ENCODE measurements around the gene TIPARP.
"Not testable (repeated sequence)": the region's sequence is repeated elsewhere in the genome, so short reads cannot be mapped to it uniquely, and the experiment has no call there.

TIPARP gene

GRCh38 chr3:156710429-156710828, 36.0 kb downstream of the TIPARP start:
- no CpG with 5 or more reads among the region's 1 CpG for WGBS, 2 donors (ENCODE audit: extremely low coverage in 2 of 2, insufficient read length in 2 of 2, insufficient replicate concordance in 1 of 2)
- no peaks in the 10 kb centered on the region for H3K9me3 ChIP-seq (replicated peaks in 1 of 2; ENCODE audit: control insufficient read depth in 2 of 2, insufficient read depth in 1 of 2, low read depth in 1 of 2, low read length in 2 of 2)
- H3K4me1 ChIP-seq (ENCODE audit: control insufficient read depth in 2 of 2, insufficient read depth in 1 of 2, low read depth in 1 of 2, low read length in 2 of 2) = no peaks in the 10 kb centered on the region
- no peak overlapping the region for H2BK15ac ChIP-seq (ENCODE audit: low read length)
- no peak overlapping the region for H2BK5ac ChIP-seq (ENCODE audit: low read length)
- peaks cover 0 to 28% of the 10 kb centered on the region in 2 donors for H3K36me3 ChIP-seq (replicated peaks in 1 of 2; ENCODE audit: control insufficient read depth in 2 of 2, insufficient read depth in 2 of 2, low read length in 2 of 2)
- H2BK12ac ChIP-seq (ENCODE audit: low read length) = no peak overlapping the region
- no peak overlapping the region for H4K91ac ChIP-seq (ENCODE audit: low read depth, low read length, poor library complexity)
- no peak overlapping the region for H4K8ac ChIP-seq (ENCODE audit: low read depth, low read length)
- H3K23ac ChIP-seq (ENCODE audit: low read depth, low read length, poor library complexity) = no peak overlapping the region
- H3K4me2 ChIP-seq (ENCODE audit: insufficient read depth, low read length, poor library complexity, severe bottlenecking) = no peak overlapping the region
- H3K79me1 ChIP-seq (ENCODE audit: low read depth, low read length) = no peaks in the 10 kb centered on the region
- H3K18ac ChIP-seq (ENCODE audit: low read length) = no peak overlapping the region
- H3K27ac ChIP-seq (replicated peaks; ENCODE audit: low read length) = no peak overlapping the region
- H3K27me3 ChIP-seq (ENCODE audit: control insufficient read depth in 3 of 3, insufficient read depth in 3 of 3, low read depth in 1 of 3, low read length in 3 of 3) = no peaks in the 10 kb centered on the region
- H2AK5ac ChIP-seq (ENCODE audit: low read depth, low read length) = no peak overlapping the region
- no peak overlapping the region for H3K4ac ChIP-seq (ENCODE audit: low read length)
- H2AFZ ChIP-seq (ENCODE audit: low read length) = no peak overlapping the region
- no peak overlapping the region for H3K14ac ChIP-seq (ENCODE audit: low read length)
- H2BK120ac ChIP-seq (ENCODE audit: low read depth, low read length) = no peak overlapping the region
- no peak overlapping the region for H3K4me3 ChIP-seq (ENCODE audit: low read length in 2 of 2)
- H3K9ac ChIP-seq (ENCODE audit: low read depth, low read length, poor library complexity) = no peak overlapping the region
- DNase-seq (ENCODE audit: low spot score) = no peak

GRCh38 chr3:156711113-156711512, 36.7 kb downstream of the TIPARP start:
- H2BK5ac ChIP-seq (ENCODE audit: low read length) = no peak overlapping the region
- no peak overlapping the region for H2BK15ac ChIP-seq (ENCODE audit: low read length)
- no peak overlapping the region for H3K23ac ChIP-seq (ENCODE audit: low read depth, low read length, poor library complexity)
- no CpG with 5 or more reads among the region's 1 CpG for WGBS, 2 donors (ENCODE audit: extremely low coverage in 2 of 2, insufficient read length in 2 of 2, insufficient replicate concordance in 1 of 2)
- H3K4me2 ChIP-seq (ENCODE audit: insufficient read depth, low read length, poor library complexity, severe bottlenecking) = no peak overlapping the region
- no peak overlapping the region for H2AK5ac ChIP-seq (ENCODE audit: low read depth, low read length)
- peaks cover 0 to 21% of the 10 kb centered on the region in 2 donors for H3K36me3 ChIP-seq (replicated peaks in 1 of 2; ENCODE audit: control insufficient read depth in 2 of 2, insufficient read depth in 2 of 2, low read length in 2 of 2)
- H3K9ac ChIP-seq (ENCODE audit: low read depth, low read length, poor library complexity) = no peak overlapping the region
- H3K27ac ChIP-seq (replicated peaks; ENCODE audit: low read length) = no peak overlapping the region
- H3K9me3 ChIP-seq (replicated peaks in 1 of 2; ENCODE audit: control insufficient read depth in 2 of 2, insufficient read depth in 1 of 2, low read depth in 1 of 2, low read length in 2 of 2) = no peaks in the 10 kb centered on the region
- no peak overlapping the region for H4K8ac ChIP-seq (ENCODE audit: low read depth, low read length)
- H3K4me3 ChIP-seq (ENCODE audit: low read length in 2 of 2) = no peak overlapping the region
- H2BK120ac ChIP-seq (ENCODE audit: low read depth, low read length) = no peak overlapping the region
- no peaks in the 10 kb centered on the region for H3K4me1 ChIP-seq (ENCODE audit: control insufficient read depth in 2 of 2, insufficient read depth in 1 of 2, low read depth in 1 of 2, low read length in 2 of 2)
- no peak overlapping the region for H2AFZ ChIP-seq (ENCODE audit: low read length)
- H3K14ac ChIP-seq (ENCODE audit: low read length) = no peak overlapping the region
- no peak overlapping the region for H2BK12ac ChIP-seq (ENCODE audit: low read length)
- no peak for DNase-seq (ENCODE audit: low spot score)
- H3K4ac ChIP-seq (ENCODE audit: low read length) = no peak overlapping the region
- H3K27me3 ChIP-seq (ENCODE audit: control insufficient read depth in 3 of 3, insufficient read depth in 3 of 3, low read depth in 1 of 3, low read length in 3 of 3) = no peaks in the 10 kb centered on the region
- H3K18ac ChIP-seq (ENCODE audit: low read length) = no peak overlapping the region
- H4K91ac ChIP-seq (ENCODE audit: low read depth, low read length, poor library complexity) = no peak overlapping the region
- H3K79me1 ChIP-seq (ENCODE audit: low read depth, low read length) = no peaks in the 10 kb centered on the region

GRCh38 chr3:156711944-156712343, 37.6 kb downstream of the TIPARP start:
- not testable (repeated sequence) for H2AFZ ChIP-seq (ENCODE audit: low read length); H2BK15ac ChIP-seq (ENCODE audit: low read length)
- H3K36me3 ChIP-seq (replicated peaks in 1 of 2; ENCODE audit: control insufficient read depth in 2 of 2, insufficient read depth in 2 of 2, low read length in 2 of 2) = peaks cover 0 to 13% of the 10 kb centered on the region in 2 donors

GRCh38 chr3:156716105-156716862, 41.9 kb downstream of the TIPARP start:
- DNase-seq (ENCODE audit: low spot score) = no peak
- no peak overlapping the region for H2BK12ac ChIP-seq (ENCODE audit: low read length)
- H3K27me3 ChIP-seq (ENCODE audit: control insufficient read depth in 3 of 3, insufficient read depth in 3 of 3, low read depth in 1 of 3, low read length in 3 of 3) = no peaks in the 10 kb centered on the region
- WGBS, 2 donors (ENCODE audit: extremely low coverage in 2 of 2, insufficient read length in 2 of 2, insufficient replicate concordance in 1 of 2) = no CpG with 5 or more reads among the region's 6 CpGs
- peaks cover 0 to 5% of the 10 kb centered on the region in 2 donors for H3K4me1 ChIP-seq (ENCODE audit: control insufficient read depth in 2 of 2, insufficient read depth in 1 of 2, low read depth in 1 of 2, low read length in 2 of 2)
- no peak overlapping the region for H3K23ac ChIP-seq (ENCODE audit: low read depth, low read length, poor library complexity)
- no peak overlapping the region for H3K27ac ChIP-seq (replicated peaks; ENCODE audit: low read length)
- no peak overlapping the region for H3K14ac ChIP-seq (ENCODE audit: low read length)
- H3K4me2 ChIP-seq (ENCODE audit: insufficient read depth, low read length, poor library complexity, severe bottlenecking) = no peak overlapping the region
- H2AK5ac ChIP-seq (ENCODE audit: low read depth, low read length) = no peak overlapping the region
- no peak overlapping the region for H3K4ac ChIP-seq (ENCODE audit: low read length)
- H2BK120ac ChIP-seq (ENCODE audit: low read depth, low read length) = no peak overlapping the region
- no peak overlapping the region for H4K91ac ChIP-seq (ENCODE audit: low read depth, low read length, poor library complexity)
- H2AFZ ChIP-seq (ENCODE audit: low read length) = no peak overlapping the region
- H3K79me1 ChIP-seq (ENCODE audit: low read depth, low read length) = no peaks in the 10 kb centered on the region
- H3K36me3 ChIP-seq (replicated peaks in 1 of 2; ENCODE audit: control insufficient read depth in 2 of 2, insufficient read depth in 2 of 2, low read length in 2 of 2) = no peaks in the 10 kb centered on the region
- H3K9ac ChIP-seq (ENCODE audit: low read depth, low read length, poor library complexity) = no peak overlapping the region
- H2BK15ac ChIP-seq (ENCODE audit: low read length) = no peak overlapping the region
- H3K9me3 ChIP-seq (replicated peaks in 1 of 2; ENCODE audit: control insufficient read depth in 2 of 2, insufficient read depth in 1 of 2, low read depth in 1 of 2, low read length in 2 of 2) = peaks cover 0 to 2% of the 10 kb centered on the region in 2 donors
- H2BK5ac ChIP-seq (ENCODE audit: low read length) = no peak overlapping the region
- H3K4me3 ChIP-seq (ENCODE audit: low read length in 2 of 2) = no peak overlapping the region
- no peak overlapping the region for H4K8ac ChIP-seq (ENCODE audit: low read depth, low read length)
- H3K18ac ChIP-seq (ENCODE audit: low read length) = no peak overlapping the region

More at GRCh38 chr3:156711944-156712343, 37.6 kb downstream of the TIPARP start:
- not testable (repeated sequence) for H3K4me2 ChIP-seq (ENCODE audit: insufficient read depth, low read length, poor library complexity, severe bottlenecking); H2BK12ac ChIP-seq (ENCODE audit: low read length); H2BK120ac ChIP-seq (ENCODE audit: low read depth, low read length); H4K91ac ChIP-seq (ENCODE audit: low read depth, low read length, poor library complexity); H3K27ac ChIP-seq (replicated peaks; ENCODE audit: low read length); H2AK5ac ChIP-seq (ENCODE audit: low read depth, low read length); H3K4ac ChIP-seq (ENCODE audit: low read length); H3K4me1 ChIP-seq (ENCODE audit: control insufficient read depth in 2 of 2, insufficient read depth in 1 of 2, low read depth in 1 of 2, low read length in 2 of 2); H3K23ac ChIP-seq (ENCODE audit: low read depth, low read length, poor library complexity); H3K14ac ChIP-seq (ENCODE audit: low read length); H3K18ac ChIP-seq (ENCODE audit: low read length); H3K79me1 ChIP-seq (ENCODE audit: low read depth, low read length); H3K4me3 ChIP-seq (ENCODE audit: low read length in 2 of 2); H4K8ac ChIP-seq (ENCODE audit: low read depth, low read length); H3K9ac ChIP-seq (ENCODE audit: low read depth, low read length, poor library complexity); H2BK5ac ChIP-seq (ENCODE audit: low read length); H3K9me3 ChIP-seq (replicated peaks in 1 of 2; ENCODE audit: control insufficient read depth in 2 of 2, insufficient read depth in 1 of 2, low read depth in 1 of 2, low read length in 2 of 2); H3K27me3 ChIP-seq (ENCODE audit: control insufficient read depth in 3 of 3, insufficient read depth in 3 of 3, low read depth in 1 of 3, low read length in 3 of 3); DNase-seq (ENCODE audit: low spot score)
- WGBS, 2 donors (ENCODE audit: extremely low coverage in 2 of 2, insufficient read length in 2 of 2, insufficient replicate concordance in 1 of 2) = no CpG with 5 or more reads among the region's 4 CpGs

Measured in neuronal stem cell (in vitro differentiated cells).